ENCODE results near the gene CNOT6. TPM values are rescaled to one million over a fixed set of nuclear protein-coding genes. Genes with fewer than 3 reads are reported as not detected.

The CNOT6 gene
- polyA plus RNA-seq, 1 of the 3 experiments (the other 2 are of a cell fraction): 17.1 TPM

GRCh38 chr5:180601591-180602480 lies 107.7 kb downstream of the CNOT6 start:
- Histone ChIP-seq H3K79me2 (ENCODE audit: insufficient read depth) (no peaks in the 10 kb centered on the region), H3K4me2 (no peak overlapping the region), H3K4me3 (ENCODE audit: low read depth in 2 of 2, low read length in 1 of 2) (no peak overlapping the region), H3K27ac (ENCODE audit: low read depth in 2 of 2, low read length in 1 of 2) (no peak overlapping the region), H2AFZ (ENCODE audit: low read depth) (no peak overlapping the region), H3K9me2 (no peaks in the 10 kb centered on the region), H3K4me1 (ENCODE audit: control insufficient read depth in 1 of 2, insufficient read depth in 2 of 2, low read depth in 1 of 2, low read length in 1 of 2) (no peaks in the 10 kb centered on the region), H3K9me3 (no peaks in the 10 kb centered on the region), H4K20me1 (ENCODE audit: insufficient read depth) (no peaks in the 10 kb centered on the region), H3K36me3 (replicated peaks in 1 of 2; ENCODE audit: control insufficient read depth in 1 of 2, insufficient read depth in 2 of 2, low read length in 1 of 2) (no peaks in the 10 kb centered on the region), H3K27me3 (ENCODE audit: insufficient read depth) (no peaks in the 10 kb centered on the region; the same call in 1 of the 2 replicates), H3K9ac (no peak overlapping the region), H3F3A (replicated peaks; ENCODE audit: insufficient read depth) (no peaks in the 10 kb centered on the region)
- ChIA-PET CTCF (interaction anchor here (1.0 kb wide), 1 partner anchor 9 kb away, joined by 3 read pairs; no protein-coding TSS in a partner anchor), POLR2A (no interaction called here)
- peak; percentile 40 for DNase-seq
- WGBS (ENCODE audit: low lambda C conversion rate): 25% methylated on average over 23 of the region's 36 CpGs
- TF ChIP-seq NRF1 (IDR thresholded peaks at IDR 0.05; ENCODE audit: low read depth, low read length) (no peak), MEF2A (IDR thresholded peaks at IDR 0.05; ENCODE audit: borderline replicate concordance, low read depth) (no peak), TAF1 (IDR thresholded peaks at IDR 0.05; ENCODE audit: borderline replicate concordance, low read depth, low read length) (no peak), FOXJ3 (CRISPR knock-in tag; IDR thresholded peaks at IDR 0.05) (no peak), IRF3 (IDR thresholded peaks at IDR 0.05; ENCODE audit: low read depth, low read length) (no peak), EZH2phosphoT487 (IDR thresholded peaks at IDR 0.05; ENCODE audit: borderline replicate concordance, low read depth) (no peak), RFX5 (IDR thresholded peaks at IDR 0.05; ENCODE audit: low read length) (no peak)

- Histone ChIP-seq H2AFZ (ENCODE audit: low read depth) (no peak overlapping the region), H3K79me2 (ENCODE audit: insufficient read depth) (no peaks in the 10 kb centered on the region), H3K27me3 (ENCODE audit: insufficient read depth) (no peaks in the 10 kb centered on the region; the same call in 1 of the 2 replicates), H4K20me1 (ENCODE audit: insufficient read depth) (no peaks in the 10 kb centered on the region), H3K4me2 (no peak overlapping the region), H3K4me3 (ENCODE audit: low read depth in 2 of 2, low read length in 1 of 2) (no peak overlapping the region), H3K9me3 (no peaks in the 10 kb centered on the region), H3K9ac (no peak overlapping the region), H3K4me1 (ENCODE audit: control insufficient read depth in 1 of 2, insufficient read depth in 2 of 2, low read depth in 1 of 2, low read length in 1 of 2) (no peaks in the 10 kb centered on the region), H3K9me2 (no peaks in the 10 kb centered on the region), H3F3A (replicated peaks; ENCODE audit: insufficient read depth) (no peaks in the 10 kb centered on the region), H3K27ac (ENCODE audit: low read depth in 2 of 2, low read length in 1 of 2) (no peak overlapping the region), H3K36me3 (replicated peaks in 1 of 2; ENCODE audit: control insufficient read depth in 1 of 2, insufficient read depth in 2 of 2, low read length in 1 of 2) (no peaks in the 10 kb centered on the region)
- CTCF ChIA-PET: interaction anchor here (1.0 kb wide), 1 partner anchor 9 kb away, joined by 3 read pairs; no protein-coding TSS in a partner anchor
- WGBS (ENCODE audit: low lambda C conversion rate): 57% methylated on average over 5 of the region's 15 CpGs
- DNase-seq: peak; percentile 25
- POLR2A ChIA-PET: no interaction called here
- no peak for TF ChIP-seq CTCF (IDR thresholded peaks at IDR 0.05)
- no peak for TF ChIP-seq RCOR1 (IDR thresholded peaks at IDR 0.05; ENCODE audit: low read length)
- TF ChIP-seq TCF12 (IDR thresholded peaks at IDR 0.05): no peak
- TF ChIP-seq MAX (IDR thresholded peaks at IDR 0.05; ENCODE audit: low read depth): no peak
- TF ChIP-seq MXI1 (IDR thresholded peaks at IDR 0.05; ENCODE audit: low read depth, low read length): no peak
- TF ChIP-seq IRF3 (IDR thresholded peaks at IDR 0.05; ENCODE audit: low read depth, low read length): no peak
- TF ChIP-seq YY1 (IDR thresholded peaks at IDR 0.05; ENCODE audit: low read depth): no peak
- TF ChIP-seq REST (IDR thresholded peaks at IDR 0.05; ENCODE audit: low read depth, low read length): no peak
- no peak for TF ChIP-seq FOSL2 (IDR thresholded peaks at IDR 0.05; ENCODE audit: borderline replicate concordance, low read depth)
- no peak for TF ChIP-seq POLR2AphosphoS5 (IDR thresholded peaks at IDR 0.05; ENCODE audit: low read depth, low read length)
- TF ChIP-seq FOXM1 (IDR thresholded peaks at IDR 0.05; ENCODE audit: low read depth): no peak
- no peak for TF ChIP-seq SMC3 (IDR thresholded peaks at IDR 0.05; ENCODE audit: low read depth, low read length)
These were observed 108.4 kb downstream of the CNOT6 start for GRCh38 chr5:180602481-180603075.
